IMR-90 (cell line): ENCODE measurements around the gene FARS2. TPM values are rescaled to one million over a fixed set of nuclear protein-coding genes. Genes with fewer than 3 reads are reported as not detected.

ENCODE experiments used
- ATAC-seq: fragments of 200-7000 bp; cut with Tn5 transposase; 2 replicates; pipeline ENCODE4 v1.9.1; 2020; ENCODE audit warnings: low read depth, mild to moderate bottlenecking, moderate library complexity
- BruUV-seq: library from RNA; stranded (reverse); fragments of 400-500 nt; replicated peaks from 2 replicates; lab custom pipeline; 2021; lab: Mats Ljungman, UMichigan
- CTCF ChIA-PET: fragments of 300-600 bp; formaldehyde crosslinking; extraction: SDS; loops from one replicate; lab custom pipeline; 2021; ENCODE audit warnings: antibody characterized with exemption; lab: Yijun Ruan, JAX
- POLR2A ChIA-PET: fragments of 300-600 bp; sonication (Branson Sonifier 250); formaldehyde crosslinking; loops from one replicate; lab custom pipeline; 2022; ENCODE audit warnings: antibody characterized with exemption; ENCODE audit not compliant: unreplicated experiment; lab: Charles Lee
- DNase-seq: peaks from one replicate; pipeline ENCODE4 v3.0.0; 2013
- H2AFZ ChIP-seq: replicated peaks from 2 replicates; pipeline ENCODE3; 2013; ENCODE audit warnings: low read length, mild to moderate bottlenecking; ENCODE audit not compliant: poor library complexity
- H2AK5ac ChIP-seq: 2 replicates; pipeline ENCODE4 v1.6.1; 2013; ENCODE audit warnings: low read depth, low read length, inconsistent platforms
- H2AK9ac ChIP-seq: replicated peaks from 2 replicates; pipeline ENCODE3; 2013; ENCODE audit warnings: mild to moderate bottlenecking, low read depth, low read length, moderate library complexity; ENCODE audit not compliant: poor library complexity
- H2BK120ac ChIP-seq: 2 replicates; pipeline ENCODE4 v1.6.1; 2013; ENCODE audit warnings: low read depth, low read length, inconsistent platforms
- H2BK15ac ChIP-seq: 3 replicates; pipeline ENCODE4 v1.6.1; 2013; ENCODE audit warnings: low read depth, low read length, inconsistent platforms
- H2BK20ac ChIP-seq: 2 replicates; pipeline ENCODE4 v1.6.1; 2013; ENCODE audit warnings: low read depth, mild to moderate bottlenecking, inconsistent platforms, low read length, moderate library complexity
- H2BK5ac ChIP-seq: 2 replicates; pipeline ENCODE4 v1.6.1; 2013; ENCODE audit warnings: mild to moderate bottlenecking, low read depth, low read length, inconsistent platforms; ENCODE audit not compliant: poor library complexity, severe bottlenecking
- H3K14ac ChIP-seq: replicated peaks from 2 replicates; pipeline ENCODE4 v1.6.1; 2013; ENCODE audit warnings: low read depth, low read length, inconsistent platforms
- H3K18ac ChIP-seq: 2 replicates; pipeline ENCODE4 v1.6.1; 2013; ENCODE audit warnings: low read depth, low read length, control low read depth
- H3K23ac ChIP-seq: 2 replicates; pipeline ENCODE4 v1.6.1; 2013; ENCODE audit warnings: low read depth, low read length, inconsistent platforms
- H3K27ac ChIP-seq: 2 replicates; pipeline ENCODE4 v1.5.1; 2013; ENCODE audit warnings: mild to moderate bottlenecking, control low read depth, low read length; ENCODE audit not compliant: insufficient read depth
- H3K27me3 ChIP-seq: 2 replicates; pipeline ENCODE4 v1.6.1; 2013; ENCODE audit warnings: low read length; ENCODE audit not compliant: control insufficient read depth, insufficient read depth
- H3K36me3 ChIP-seq: 2 replicates; pipeline ENCODE4 v1.6.1; 2013; ENCODE audit warnings: low read length, mixed read lengths; ENCODE audit not compliant: control insufficient read depth, insufficient read depth
- H3K4ac ChIP-seq: 2 replicates; pipeline ENCODE4 v1.6.1; 2013; ENCODE audit warnings: low read depth, low read length, inconsistent platforms
- H3K4me1 ChIP-seq: 2 replicates; pipeline ENCODE4 v1.6.1; 2013; ENCODE audit warnings: low read length, mixed read lengths; ENCODE audit not compliant: control insufficient read depth, insufficient read depth
- H3K4me2 ChIP-seq: 2 replicates; pipeline ENCODE4 v1.6.1; 2013; ENCODE audit warnings: low read depth, mild to moderate bottlenecking, control low read depth, low read length, moderate library complexity
- H3K4me3 ChIP-seq: 2 replicates; pipeline ENCODE4 v1.5.1; 2013; ENCODE audit warnings: low read depth, mild to moderate bottlenecking, control low read depth, low read length, moderate library complexity; ENCODE audit not compliant: insufficient read depth
- H3K56ac ChIP-seq: 2 replicates; pipeline ENCODE4 v1.6.1; 2013; ENCODE audit warnings: low read length, inconsistent platforms; ENCODE audit not compliant: insufficient read depth; ENCODE audit errors: extremely low read depth
- H3K79me1 ChIP-seq, 2 experiments: 2 replicates each; pipeline ENCODE4 v1.6.1; 2013; ENCODE audit warnings: low read length in 2 of 2, inconsistent platforms in 1 of 2, low read depth in 1 of 2
- H3K9ac ChIP-seq: 2 replicates; pipeline ENCODE4 v1.6.1; 2013; ENCODE audit warnings: low read depth, low read length, control low read depth
- H3K9me1 ChIP-seq: 2 replicates; pipeline ENCODE4 v1.6.1; 2013; ENCODE audit warnings: low read length, inconsistent platforms; ENCODE audit not compliant: insufficient read depth
- H3K9me3 ChIP-seq: 2 replicates; pipeline ENCODE4 v1.6.1; 2013; ENCODE audit warnings: low read length; ENCODE audit not compliant: control insufficient read depth, insufficient read depth
- H4K20me1 ChIP-seq: 2 replicates; pipeline ENCODE4 v1.6.1; 2013; ENCODE audit warnings: low read length, inconsistent platforms; ENCODE audit not compliant: insufficient read depth
- H4K5ac ChIP-seq: 2 replicates; pipeline ENCODE4 v1.6.1; 2013; ENCODE audit warnings: mild to moderate bottlenecking, low read depth, low read length, control low read depth
- H4K8ac ChIP-seq, 2 experiments: 2 replicates each; pipeline ENCODE4 v1.6.1; 2013; ENCODE audit warnings: low read depth in 2 of 2, low read length in 2 of 2, control low read depth in 1 of 2, inconsistent platforms in 1 of 2
- H4K91ac ChIP-seq: 2 replicates; pipeline ENCODE4 v1.6.1; 2013; ENCODE audit warnings: low read depth, low read length, inconsistent platforms; ENCODE audit not compliant: insufficient read depth
- BHLHE40 ChIP-seq: fragments of 150-350 bp; IDR thresholded peaks from 2 replicates; pipeline ENCODE4 v1.6.1; 2016; ENCODE audit warnings: mild to moderate bottlenecking, low read depth, low read length
- CEBPB ChIP-seq: IDR thresholded peaks from 2 replicates; pipeline ENCODE4 v1.6.1; 2012; ENCODE audit warnings: low read depth, low read length, improper control_type of control experiment
- FOS ChIP-seq: fragments of 150-350 bp; IDR thresholded peaks from 2 replicates; pipeline ENCODE4 v1.6.1; 2016; ENCODE audit warnings: low read depth, low read length
- MAFK ChIP-seq: IDR thresholded peaks from 2 replicates; pipeline ENCODE4 v1.6.1; 2012; ENCODE audit warnings: low read depth, low read length, improper control_type of control experiment
- MXI1 ChIP-seq: IDR thresholded peaks from 2 replicates; pipeline ENCODE4 v1.6.1; 2012; ENCODE audit warnings: low read depth, mild to moderate bottlenecking, low read length, moderate library complexity, borderline replicate concordance
- RAD21 ChIP-seq: IDR thresholded peaks from 2 replicates; pipeline ENCODE4 v1.6.1; 2012; ENCODE audit warnings: low read length, improper control_type of control experiment
- RCOR1 ChIP-seq: IDR thresholded peaks from 2 replicates; pipeline ENCODE4 v1.6.1; 2012; ENCODE audit warnings: mild to moderate bottlenecking, low read length, improper control_type of control experiment; ENCODE audit not compliant: insufficient replicate concordance
- SMC3 ChIP-seq: fragments of 150-350 bp; IDR thresholded peaks from 2 replicates; pipeline ENCODE4 v1.6.1; 2016; ENCODE audit warnings: low read depth, mild to moderate bottlenecking, antibody characterized with exemption, low read length, moderate library complexity
- WGBS, 2 experiments: methylation state at CpG; one replicate each; pipeline versions ENCODE4 v1.1.5 to v1.1.7; 2013; ENCODE audit warnings: missing lambda C conversion rate in 2 of 2; ENCODE audit not compliant: insufficient read length in 1 of 2; ENCODE audit errors: extremely low coverage in 2 of 2; 5-methylcytosine and 5-hydroxymethylcytosine counted together
- dilution Hi-C: fragments of 300-500 bp; cut with HindIII; formaldehyde crosslinking; loops from one replicate; pipeline ENCODE4 v1.14.3; 2018; ENCODE audit warnings: low sequenced_read_pairs; ENCODE audit not compliant: unreplicated experiment
- in situ Hi-C: fragments of 300-500 bp; cut with MboI; formaldehyde crosslinking; loops from 3 replicates; pipeline ENCODE4 v1.14.3; 2019; ENCODE audit warnings: low sequenced_read_pairs, inconsistent platforms, mixed read lengths
- intact Hi-C: fragments of 100-400 bp; cut with micrococcal nuclease; formaldehyde crosslinking; loops from 2 replicates; pipeline ENCODE4 v1.10.0; 2022
- polyA plus RNA-seq, 3 experiments: library from polyadenylated mRNA; depleted of rRNA; stranded (reverse); fragments of >200 nt; gene quantifications; 2 replicates each; pipeline ENCODE4 v1.2.3, GENCODE V29; 2012; ENCODE audit warnings: low replicate concordance in 1 of 3
- total RNA-seq: library from RNA; depleted of rRNA; stranded (reverse); fragments of >200 nt; gene quantifications from 2 replicates; pipeline ENCODE4 v1.2.3, GENCODE V29; 2012
- TF ChIP-seq, protein P1 (sequence below): fragments of 150-350 bp; IDR thresholded peaks from 2 replicates; pipeline ENCODE4 v1.6.1; 2016; ENCODE audit warnings: low read depth, mild to moderate bottlenecking, low read length, moderate library complexity, borderline replicate concordance
- TF ChIP-seq, protein P2 (sequence below): conservative IDR thresholded peaks from 2 replicates; pipeline ENCODE4 v1.5.1; 2012; ENCODE audit warnings: mild to moderate bottlenecking, low read depth, low read length, improper control_type of control experiment
- TF ChIP-seq, protein P3 (sequence below): fragments of 150-350 bp; IDR thresholded peaks from 2 replicates; pipeline ENCODE4 v1.6.1; 2017; ENCODE audit warnings: mild to moderate bottlenecking, antibody characterized with exemption, low read length, low read depth

FARS2 gene
- total and polyA plus RNA-seq, 2 of the 4 experiments (the other 2 are of a cell fraction): 12.1 to 28.9 TPM

DNA sequence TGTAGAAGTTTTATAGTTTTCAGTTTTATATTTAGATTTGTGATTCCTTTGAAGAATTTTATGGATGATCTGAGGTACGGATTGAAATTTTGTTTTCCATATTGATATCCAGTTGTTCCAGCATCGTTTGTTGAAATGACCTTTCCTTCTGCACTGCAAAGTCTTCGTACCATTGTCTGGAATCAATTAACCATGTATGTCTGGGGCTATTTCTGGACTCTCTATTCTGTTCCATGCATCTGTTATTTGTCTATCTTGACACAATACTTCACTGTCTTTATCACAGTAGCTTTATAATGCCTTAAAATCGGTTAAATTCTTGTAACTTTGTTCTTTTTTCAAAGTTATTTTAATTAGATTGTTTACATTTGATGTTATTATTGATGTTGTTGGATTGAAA, 154.9 kb downstream of the FARS2 start:
- POLR2A ChIA-PET: no interaction called here
- no peak overlapping the region for H3K56ac ChIP-seq
- H4K5ac ChIP-seq: no peak overlapping the region
- H2AK9ac ChIP-seq: no peak overlapping the region
- no peaks in the 10 kb centered on the region for H4K20me1 ChIP-seq
- no peak overlapping the region for H4K8ac ChIP-seq
- no peaks in the 10 kb centered on the region for H3K9me3 ChIP-seq
- DNase-seq (no peak), ATAC-seq (no peak)
- in situ Hi-C loops: no loop called here
- no peaks in the 10 kb centered on the region; the same call in 1 of the 2 replicates for H3K9me1 ChIP-seq
- no peak overlapping the region for H3K23ac ChIP-seq
- no peak overlapping the region for H2BK120ac ChIP-seq
- H4K91ac ChIP-seq: no peak overlapping the region
- H3K4me3 ChIP-seq: no peak overlapping the region
- H3K9ac ChIP-seq: no peak overlapping the region
- no peaks in the 10 kb centered on the region for H3K4me1 ChIP-seq
- no peak overlapping the region for H3K14ac ChIP-seq
- CTCF ChIA-PET: no interaction called here
- dilution Hi-C loops: no loop called here
- no peaks in the 10 kb centered on the region for H3K36me3 ChIP-seq
- H2BK15ac ChIP-seq: no peak overlapping the region
- WGBS, 2 experiments: no CpG with 5 or more reads among the region's 4 CpGs
- intact Hi-C loops: no loop called here
- no peak overlapping the region for H3K4me2 ChIP-seq
- no peak overlapping the region for H3K4ac ChIP-seq
- no TSS peak for BruUV-seq
- H2AK5ac ChIP-seq: no peak overlapping the region
- H3K79me1 ChIP-seq: 0 out of 4 replicates have a peak, but pooled peaks cover 0 to 3% of the 10 kb centered on the region in 2 experiments
- H2BK5ac ChIP-seq: no peak overlapping the region
- no peaks in the 10 kb centered on the region for H3K27me3 ChIP-seq
- no peak overlapping the region for H3K27ac ChIP-seq
- TF ChIP-seq CEBPB (no peak), RCOR1 (no peak), FOS (no peak), SMC3 (no peak), RAD21 (no peak), MXI1 (no peak), BHLHE40 (no peak), MAFK (no peak)
- TF ChIP-seq, protein P1, sequence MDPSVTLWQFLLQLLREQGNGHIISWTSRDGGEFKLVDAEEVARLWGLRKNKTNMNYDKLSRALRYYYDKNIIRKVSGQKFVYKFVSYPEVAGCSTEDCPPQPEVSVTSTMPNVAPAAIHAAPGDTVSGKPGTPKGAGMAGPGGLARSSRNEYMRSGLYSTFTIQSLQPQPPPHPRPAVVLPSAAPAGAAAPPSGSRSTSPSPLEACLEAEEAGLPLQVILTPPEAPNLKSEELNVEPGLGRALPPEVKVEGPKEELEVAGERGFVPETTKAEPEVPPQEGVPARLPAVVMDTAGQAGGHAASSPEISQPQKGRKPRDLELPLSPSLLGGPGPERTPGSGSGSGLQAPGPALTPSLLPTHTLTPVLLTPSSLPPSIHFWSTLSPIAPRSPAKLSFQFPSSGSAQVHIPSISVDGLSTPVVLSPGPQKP: no peak
- TF ChIP-seq, protein P2, sequence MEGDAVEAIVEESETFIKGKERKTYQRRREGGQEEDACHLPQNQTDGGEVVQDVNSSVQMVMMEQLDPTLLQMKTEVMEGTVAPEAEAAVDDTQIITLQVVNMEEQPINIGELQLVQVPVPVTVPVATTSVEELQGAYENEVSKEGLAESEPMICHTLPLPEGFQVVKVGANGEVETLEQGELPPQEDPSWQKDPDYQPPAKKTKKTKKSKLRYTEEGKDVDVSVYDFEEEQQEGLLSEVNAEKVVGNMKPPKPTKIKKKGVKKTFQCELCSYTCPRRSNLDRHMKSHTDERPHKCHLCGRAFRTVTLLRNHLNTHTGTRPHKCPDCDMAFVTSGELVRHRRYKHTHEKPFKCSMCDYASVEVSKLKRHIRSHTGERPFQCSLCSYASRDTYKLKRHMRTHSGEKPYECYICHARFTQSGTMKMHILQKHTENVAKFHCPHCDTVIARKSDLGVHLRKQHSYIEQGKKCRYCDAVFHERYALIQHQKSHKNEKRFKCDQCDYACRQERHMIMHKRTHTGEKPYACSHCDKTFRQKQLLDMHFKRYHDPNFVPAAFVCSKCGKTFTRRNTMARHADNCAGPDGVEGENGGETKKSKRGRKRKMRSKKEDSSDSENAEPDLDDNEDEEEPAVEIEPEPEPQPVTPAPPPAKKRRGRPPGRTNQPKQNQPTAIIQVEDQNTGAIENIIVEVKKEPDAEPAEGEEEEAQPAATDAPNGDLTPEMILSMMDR: no peak
- TF ChIP-seq, protein P3, sequence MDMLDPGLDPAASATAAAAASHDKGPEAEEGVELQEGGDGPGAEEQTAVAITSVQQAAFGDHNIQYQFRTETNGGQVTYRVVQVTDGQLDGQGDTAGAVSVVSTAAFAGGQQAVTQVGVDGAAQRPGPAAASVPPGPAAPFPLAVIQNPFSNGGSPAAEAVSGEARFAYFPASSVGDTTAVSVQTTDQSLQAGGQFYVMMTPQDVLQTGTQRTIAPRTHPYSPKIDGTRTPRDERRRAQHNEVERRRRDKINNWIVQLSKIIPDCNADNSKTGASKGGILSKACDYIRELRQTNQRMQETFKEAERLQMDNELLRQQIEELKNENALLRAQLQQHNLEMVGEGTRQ: no peak
- no peak overlapping the region for H2AFZ ChIP-seq
- no peak overlapping the region for H3K18ac ChIP-seq
- H2BK20ac ChIP-seq: no peak overlapping the region
